HepG2 (cell line): ENCODE data around the gene PLS1. TPM values are rescaled to one million over a fixed set of nuclear protein-coding genes. Genes with fewer than 3 reads are reported as not detected.

Experiments
- CCDC6 ChIP-seq: sonication (generic); formaldehyde crosslinking; IDR thresholded peaks from 2 replicates; pipeline ENCODE4 v1.8.1; 2022; ENCODE audit warnings: mild to moderate bottlenecking, missing genetic modification reagents, moderate library complexity
- GABPB1 ChIP-seq: IDR thresholded peaks from 2 replicates; pipeline ENCODE4 v1.6.1; 2016; ENCODE audit warnings: mild to moderate bottlenecking, missing genetic modification reagents, moderate library complexity, missing compliant biosample characterization
- GFI1 ChIP-seq: sonication (generic); formaldehyde crosslinking; IDR thresholded peaks from 2 replicates; pipeline ENCODE4 v1.5.0; 2020; ENCODE audit warnings: missing genetic modification reagents, mild to moderate bottlenecking, borderline replicate concordance
- HINFP ChIP-seq: sonication (generic); formaldehyde crosslinking; IDR thresholded peaks from 2 replicates; pipeline ENCODE4 v1.4.0; 2020; ENCODE audit warnings: low read depth, mild to moderate bottlenecking, missing genetic modification reagents
- MBNL3 ChIP-seq: fragments of 250-450 bp; sonication (Bioruptor Pico); conservative IDR thresholded peaks from 2 replicates; pipeline ENCODE4 v1.8.0; 2022; ENCODE audit warnings: mild to moderate bottlenecking, inconsistent platforms
- MTF1 ChIP-seq: sonication (generic); formaldehyde crosslinking; IDR thresholded peaks from 2 replicates; pipeline ENCODE4 v1.5.0; 2020; ENCODE audit warnings: missing genetic modification reagents
- NCOA2 ChIP-seq: sonication (generic); formaldehyde crosslinking; IDR thresholded peaks from 2 replicates; pipeline ENCODE4 v1.8.0; 2022; ENCODE audit warnings: inconsistent platforms
- PAF1 ChIP-seq: IDR thresholded peaks from 2 replicates; pipeline ENCODE4 v1.6.1; 2016; ENCODE audit warnings: missing genetic modification reagents, missing compliant biosample characterization
- TCF7 ChIP-seq: sonication (generic); IDR thresholded peaks from 2 replicates; pipeline ENCODE4 v1.6.1; 2016; ENCODE audit warnings: antibody characterized with exemption, low read depth
- TRIM24 ChIP-seq: sonication (generic); formaldehyde crosslinking; IDR thresholded peaks from 2 replicates; pipeline ENCODE4 v1.8.0; 2022; ENCODE audit warnings: mild to moderate bottlenecking, missing genetic modification reagents
- ZEB1 ChIP-seq: IDR thresholded peaks from 2 replicates; pipeline ENCODE4 v1.6.1; 2012; ENCODE audit warnings: mild to moderate bottlenecking, low read depth, inconsistent platforms; ENCODE audit not compliant: insufficient replicate concordance
- ZFAT ChIP-seq: sonication (generic); formaldehyde crosslinking; conservative IDR thresholded peaks from 2 replicates; pipeline ENCODE4 v1.8.1; 2023; ENCODE audit warnings: missing genetic modification reagents, inconsistent platforms
- ZNF513 ChIP-seq: sonication (generic); formaldehyde crosslinking; conservative IDR thresholded peaks from 2 replicates; pipeline ENCODE4 v1.5.0; 2020; ENCODE audit warnings: missing genetic modification reagents
- ZNF572 ChIP-seq: sonication (generic); formaldehyde crosslinking; IDR thresholded peaks from 2 replicates; pipeline ENCODE4 v1.5.1; 2020; ENCODE audit warnings: mild to moderate bottlenecking, missing genetic modification reagents
- ZNF709 ChIP-seq: sonication (generic); formaldehyde crosslinking; IDR thresholded peaks from 2 replicates; pipeline ENCODE4 v1.5.0; 2020; ENCODE audit warnings: mild to moderate bottlenecking, missing genetic modification reagents
- ZNF891 ChIP-seq: sonication (generic); formaldehyde crosslinking; IDR thresholded peaks from 2 replicates; pipeline ENCODE4 v1.5.0; 2020; ENCODE audit warnings: mild to moderate bottlenecking, missing genetic modification reagents
- polyA plus RNA-seq, 8 experiments: library from polyadenylated mRNA; depleted of rRNA in 3 of 8; stranded (reverse) in 7 of 8; unstranded in 1 of 8; fragments of >200 nt; fragmentation: Illumina TruSeq in 4 of 8; extraction: Trizol in 4 of 8; gene quantifications; 2 replicates each; pipeline versions ENCODE4 v1.2.1 to v1.2.3, GENCODE V29; 2011 to 2016; ENCODE audit warnings: low read depth in 4 of 8, missing spikeins in 1 of 8, mixed read lengths in 1 of 8; ENCODE audit not compliant: insufficient read depth in 1 of 8
- total RNA-seq, 5 experiments: library from RNA; depleted of rRNA; stranded (reverse); fragments of >200 nt; fragmentation: Illumina TruSeq; extraction: Trizol; gene quantifications; 2 replicates each; pipeline ENCODE4 v1.2.3, GENCODE V29; 2016; ENCODE audit warnings: low read depth in 1 of 5
- TF ChIP-seq, protein P1 (sequence below): sonication (generic); formaldehyde crosslinking; IDR thresholded peaks from 2 replicates; pipeline ENCODE4 v1.4.0; 2020; ENCODE audit warnings: mild to moderate bottlenecking, missing genetic modification reagents, borderline replicate concordance
- TF ChIP-seq, protein P2 (sequence below): sonication (generic); formaldehyde crosslinking; IDR thresholded peaks from 2 replicates; pipeline ENCODE4 v1.4.0; 2020; ENCODE audit warnings: low read depth, missing genetic modification reagents

Gene PLS1
- total and polyA plus RNA-seq, 2 of the 13 experiments (the other 11 are each of a cell fraction or from before 2014, with no cell fraction given) = 11.2 to 21.1 TPM

- TF ChIP-seq, protein P1, sequence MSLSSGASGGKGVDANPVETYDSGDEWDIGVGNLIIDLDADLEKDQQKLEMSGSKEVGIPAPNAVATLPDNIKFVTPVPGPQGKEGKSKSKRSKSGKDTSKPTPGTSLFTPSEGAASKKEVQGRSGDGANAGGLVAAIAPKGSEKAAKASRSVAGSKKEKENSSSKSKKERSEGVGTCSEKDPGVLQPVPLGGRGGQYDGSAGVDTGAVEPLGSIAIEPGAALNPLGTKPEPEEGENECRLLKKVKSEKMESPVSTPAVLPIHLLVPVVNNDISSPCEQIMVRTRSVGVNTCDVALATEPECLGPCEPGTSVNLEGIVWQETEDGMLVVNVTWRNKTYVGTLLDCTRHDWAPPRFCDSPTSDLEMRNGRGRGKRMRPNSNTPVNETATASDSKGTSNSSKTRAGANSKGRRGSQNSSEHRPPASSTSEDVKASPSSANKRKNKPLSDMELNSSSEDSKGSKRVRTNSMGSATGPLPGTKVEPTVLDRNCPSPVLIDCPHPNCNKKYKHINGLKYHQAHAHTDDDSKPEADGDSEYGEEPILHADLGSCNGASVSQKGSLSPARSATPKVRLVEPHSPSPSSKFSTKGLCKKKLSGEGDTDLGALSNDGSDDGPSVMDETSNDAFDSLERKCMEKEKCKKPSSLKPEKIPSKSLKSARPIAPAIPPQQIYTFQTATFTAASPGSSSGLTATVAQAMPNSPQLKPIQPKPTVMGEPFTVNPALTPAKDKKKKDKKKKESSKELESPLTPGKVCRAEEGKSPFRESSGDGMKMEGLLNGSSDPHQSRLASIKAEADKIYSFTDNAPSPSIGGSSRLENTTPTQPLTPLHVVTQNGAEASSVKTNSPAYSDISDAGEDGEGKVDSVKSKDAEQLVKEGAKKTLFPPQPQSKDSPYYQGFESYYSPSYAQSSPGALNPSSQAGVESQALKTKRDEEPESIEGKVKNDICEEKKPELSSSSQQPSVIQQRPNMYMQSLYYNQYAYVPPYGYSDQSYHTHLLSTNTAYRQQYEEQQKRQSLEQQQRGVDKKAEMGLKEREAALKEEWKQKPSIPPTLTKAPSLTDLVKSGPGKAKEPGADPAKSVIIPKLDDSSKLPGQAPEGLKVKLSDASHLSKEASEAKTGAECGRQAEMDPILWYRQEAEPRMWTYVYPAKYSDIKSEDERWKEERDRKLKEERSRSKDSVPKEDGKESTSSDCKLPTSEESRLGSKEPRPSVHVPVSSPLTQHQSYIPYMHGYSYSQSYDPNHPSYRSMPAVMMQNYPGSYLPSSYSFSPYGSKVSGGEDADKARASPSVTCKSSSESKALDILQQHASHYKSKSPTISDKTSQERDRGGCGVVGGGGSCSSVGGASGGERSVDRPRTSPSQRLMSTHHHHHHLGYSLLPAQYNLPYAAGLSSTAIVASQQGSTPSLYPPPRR (CRISPR knock-in tag) = 0 out of 2 replicates have a peak, but pooled peaks have one; percentile 33
- TF ChIP-seq HINFP (peak; percentile 64; the same call in 1 of the 2 replicates), ZNF891 (CRISPR knock-in tag) (peak; percentile 78; the same call in 1 of the 2 replicates), ZFAT (CRISPR knock-in tag) (no peak), ZNF572 (CRISPR knock-in tag) (0 out of 2 replicates have a peak, but pooled peaks have one; percentile 68), ZNF513 (CRISPR knock-in tag) (no peak), ZEB1 (no peak), MBNL3 (no peak), GABPB1 (peak; percentile 66), TRIM24 (CRISPR knock-in tag) (no peak), CCDC6 (CRISPR knock-in tag) (no peak), PAF1 (no peak), TCF7 (no peak), MTF1 (0 out of 2 replicates have a peak, but pooled peaks have one; percentile 38), ZNF709 (CRISPR knock-in tag) (peak; percentile 69; the same call in 1 of the 2 replicates), NCOA2 (CRISPR knock-in tag) (no peak), GFI1 (CRISPR knock-in tag) (0 out of 2 replicates have a peak, but pooled peaks have one; percentile 33)
- TF ChIP-seq, protein P2, sequence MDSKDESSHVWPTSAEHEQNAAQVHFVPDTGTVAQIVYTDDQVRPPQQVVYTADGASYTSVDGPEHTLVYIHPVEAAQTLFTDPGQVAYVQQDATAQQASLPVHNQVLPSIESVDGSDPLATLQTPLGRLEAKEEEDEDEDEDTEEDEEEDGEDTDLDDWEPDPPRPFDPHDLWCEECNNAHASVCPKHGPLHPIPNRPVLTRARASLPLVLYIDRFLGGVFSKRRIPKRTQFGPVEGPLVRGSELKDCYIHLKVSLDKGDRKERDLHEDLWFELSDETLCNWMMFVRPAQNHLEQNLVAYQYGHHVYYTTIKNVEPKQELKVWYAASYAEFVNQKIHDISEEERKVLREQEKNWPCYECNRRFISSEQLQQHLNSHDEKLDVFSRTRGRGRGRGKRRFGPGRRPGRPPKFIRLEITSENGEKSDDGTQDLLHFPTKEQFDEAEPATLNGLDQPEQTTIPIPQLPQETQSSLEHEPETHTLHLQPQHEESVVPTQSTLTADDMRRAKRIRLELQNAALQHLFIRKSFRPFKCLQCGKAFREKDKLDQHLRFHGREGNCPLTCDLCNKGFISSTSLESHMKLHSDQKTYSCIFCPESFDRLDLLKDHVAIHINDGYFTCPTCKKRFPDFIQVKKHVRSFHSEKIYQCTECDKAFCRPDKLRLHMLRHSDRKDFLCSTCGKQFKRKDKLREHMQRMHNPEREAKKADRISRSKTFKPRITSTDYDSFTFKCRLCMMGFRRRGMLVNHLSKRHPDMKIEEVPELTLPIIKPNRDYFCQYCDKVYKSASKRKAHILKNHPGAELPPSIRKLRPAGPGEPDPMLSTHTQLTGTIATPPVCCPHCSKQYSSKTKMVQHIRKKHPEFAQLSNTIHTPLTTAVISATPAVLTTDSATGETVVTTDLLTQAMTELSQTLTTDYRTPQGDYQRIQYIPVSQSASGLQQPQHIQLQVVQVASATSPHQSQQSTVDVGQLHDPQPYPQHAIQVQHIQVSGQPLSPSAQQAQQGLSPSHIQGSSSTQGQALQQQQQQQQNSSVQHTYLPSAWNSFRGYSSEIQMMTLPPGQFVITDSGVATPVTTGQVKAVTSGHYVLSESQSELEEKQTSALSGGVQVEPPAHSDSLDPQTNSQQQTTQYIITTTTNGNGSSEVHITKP (CRISPR knock-in tag) = peak; percentile 55; the same call in 1 of the 2 replicates
Measured at GRCh38 chr3:142724682-142725356, 128.6 kb downstream of the PLS1 start (continued).
